NCI-H1694 (cell line): Measurements from ENCODE around the gene KMT2B.
"Not testable (repeated sequence)": the region's sequence is repeated elsewhere in the genome, so short reads cannot be mapped to it uniquely, and the experiment has no call there.

Source experiments
- DNase-seq: peaks from one replicate; lab custom pipeline; 2025; lab: John Stamatoyannopoulos, UW

Gene KMT2B

GRCh38 chr19:35757231-35757748 is 39.5 kb downstream of the KMT2B start:
- peak; percentile 64 for DNase-seq

GRCh38 chr19:35757749-35758608 is 40.2 kb downstream of the KMT2B start, which contains the start of gene PROSER3:
PROSER3 (plus strand) TSS chr19:35758176; CDS start chr19:35758216, 40 bp downstream.
- peak; percentile 99 for DNase-seq

- no peak for DNase-seq
These were observed 41.9 kb downstream of the KMT2B start for GRCh38 chr19:35759697-35760096.

GRCh38 chr19:35760711-35761349 is 43.0 kb downstream of the KMT2B start:
- DNase-seq: no peak

- DNase-seq: no peak
These were observed 46.9 kb downstream of the KMT2B start for GRCh38 chr19:35764432-35765315.

- no peak for DNase-seq
These were observed 48.8 kb downstream of the KMT2B start for GRCh38 chr19:35766571-35767104.

GRCh38 chr19:35767288-35768081 is 49.7 kb downstream of the KMT2B start:
- no peak for DNase-seq

- no peak for DNase-seq
These were observed 50.2 kb downstream of the KMT2B start for GRCh38 chr19:35768082-35768421.

- not testable (repeated sequence) for DNase-seq
These were observed 54.6 kb downstream of the KMT2B start for GRCh38 chr19:35772362-35772761.

- DNase-seq: no peak
These were observed 55.4 kb downstream of the KMT2B start for GRCh38 chr19:35773020-35773806.

- no peak for DNase-seq
These were observed 56.7 kb downstream of the KMT2B start for GRCh38 chr19:35774274-35775045.

GRCh38 chr19:35775046-35775297 is 57.2 kb downstream of the KMT2B start:
- no peak for DNase-seq

- DNase-seq: peak; percentile 99
These were observed 57.7 kb downstream of the KMT2B start, which contains the start of gene ARHGAP33 for GRCh38 chr19:35775298-35776101. ARHGAP33 (plus strand) TSS chr19:35775564; CDS start chr19:35775659, 95 bp downstream.

GRCh38 chr19:35776102-35776788 is 58.4 kb downstream of the KMT2B start:
- peak; percentile 15 for DNase-seq

- DNase-seq: no peak
These were observed 59.5 kb downstream of the KMT2B start for GRCh38 chr19:35777086-35777841.

- DNase-seq: no peak
These were observed 60.2 kb downstream of the KMT2B start for GRCh38 chr19:35777961-35778360.

- no peak for DNase-seq
These were observed 61.2 kb downstream of the KMT2B start for GRCh38 chr19:35779033-35779432.
